HepG2 (cell line): Measurements from ENCODE around the gene PNKD. TPM values are rescaled to one million over a fixed set of nuclear protein-coding genes. Genes with fewer than 3 reads are reported as not detected.

Source experiments
- AGO2 ChIP-seq: fragments of 200-400 bp; formaldehyde crosslinking; optimal IDR thresholded peaks from 2 replicates; pipeline ENCODE3; 2017; ENCODE audit warnings: mild to moderate bottlenecking, low read depth, low read length, moderate library complexity
- ARNTL ChIP-seq: sonication (generic); formaldehyde crosslinking; IDR thresholded peaks from 2 replicates; pipeline ENCODE4 v1.4.0; 2020; ENCODE audit warnings: mild to moderate bottlenecking, missing genetic modification reagents
- BRCA1 ChIP-seq: sonication (generic); formaldehyde crosslinking; IDR thresholded peaks from 2 replicates; pipeline ENCODE4 v1.4.0; 2020; ENCODE audit warnings: missing genetic modification reagents
- ELF4 ChIP-seq: sonication (generic); formaldehyde crosslinking; IDR thresholded peaks from 2 replicates; pipeline ENCODE4 v1.5.0; 2020; ENCODE audit warnings: missing genetic modification reagents, mild to moderate bottlenecking, moderate library complexity, borderline replicate concordance
- HIVEP1 ChIP-seq: sonication (generic); formaldehyde crosslinking; IDR thresholded peaks from 2 replicates; pipeline ENCODE4 v1.4.0; 2020; ENCODE audit warnings: mild to moderate bottlenecking, missing genetic modification reagents
- HOXA9 ChIP-seq: sonication (generic); formaldehyde crosslinking; IDR thresholded peaks from 2 replicates; pipeline ENCODE4 v1.8.1; 2022; ENCODE audit warnings: missing genetic modification reagents, mild to moderate bottlenecking, moderate library complexity, borderline replicate concordance
- NFATC3 ChIP-seq: sonication (generic); formaldehyde crosslinking; IDR thresholded peaks from 2 replicates; pipeline ENCODE4 v1.5.1; 2020; ENCODE audit warnings: mild to moderate bottlenecking, missing genetic modification reagents
- ONECUT2 ChIP-seq: sonication (generic); formaldehyde crosslinking; IDR thresholded peaks from 2 replicates; pipeline ENCODE4 v1.4.0; 2020; ENCODE audit warnings: missing genetic modification reagents
- RAD21 ChIP-seq: fragments of 450-650 bp; formaldehyde crosslinking; IDR thresholded peaks from 2 replicates; pipeline ENCODE4 v1.5.0; 2020; ENCODE audit warnings: mild to moderate bottlenecking
- SALL1 ChIP-seq: sonication (generic); formaldehyde crosslinking; IDR thresholded peaks from 2 replicates; pipeline ENCODE4 v1.8.0; 2022; ENCODE audit warnings: mild to moderate bottlenecking, missing genetic modification reagents
- SMAD1 ChIP-seq: sonication (generic); formaldehyde crosslinking; IDR thresholded peaks from 2 replicates; pipeline ENCODE4 v1.4.0; 2020; ENCODE audit warnings: missing genetic modification reagents, low read depth, mild to moderate bottlenecking, borderline replicate concordance
- SNAPC2 ChIP-seq: sonication (generic); formaldehyde crosslinking; IDR thresholded peaks from 2 replicates; pipeline ENCODE4 v1.8.1; 2022; ENCODE audit warnings: mild to moderate bottlenecking, missing genetic modification reagents
- SUZ12 ChIP-seq: fragments of 150-350 bp; IDR thresholded peaks from 2 replicates; pipeline ENCODE4 v1.6.1; 2014; ENCODE audit warnings: low read depth, low read length
- TEAD3 ChIP-seq: optimal IDR thresholded peaks from 2 replicates; pipeline ENCODE3; 2016; ENCODE audit warnings: borderline replicate concordance
- TFAP4 ChIP-seq: sonication (generic); IDR thresholded peaks from 2 replicates; pipeline ENCODE4 v1.6.1; 2016; ENCODE audit warnings: low read depth, borderline replicate concordance
- ZC3H4 ChIP-seq: sonication (generic); formaldehyde crosslinking; IDR thresholded peaks from 2 replicates; pipeline ENCODE4 v1.4.0; 2020; ENCODE audit warnings: missing genetic modification reagents, borderline replicate concordance
- ZMYM3 ChIP-seq: sonication (generic); formaldehyde crosslinking; IDR thresholded peaks from 2 replicates; pipeline ENCODE4 v1.5.1; 2020; ENCODE audit warnings: mild to moderate bottlenecking, missing genetic modification reagents
- ZNF333 ChIP-seq: sonication (generic); formaldehyde crosslinking; IDR thresholded peaks from 2 replicates; pipeline ENCODE4 v1.4.0; 2020; ENCODE audit warnings: mild to moderate bottlenecking, missing genetic modification reagents, borderline replicate concordance
- ZNF362 ChIP-seq: sonication (generic); formaldehyde crosslinking; IDR thresholded peaks from 2 replicates; pipeline ENCODE4 v1.4.0; 2020; ENCODE audit warnings: missing genetic modification reagents, mild to moderate bottlenecking, borderline replicate concordance
- ZNF382 ChIP-seq: sonication (generic); formaldehyde crosslinking; IDR thresholded peaks from 2 replicates; pipeline ENCODE4 v1.5.0; 2020; ENCODE audit warnings: missing genetic modification reagents, mild to moderate bottlenecking, borderline replicate concordance
- ZNF572 ChIP-seq: sonication (generic); formaldehyde crosslinking; IDR thresholded peaks from 2 replicates; pipeline ENCODE4 v1.5.1; 2020; ENCODE audit warnings: mild to moderate bottlenecking, missing genetic modification reagents
- ZNF574 ChIP-seq: sonication (generic); formaldehyde crosslinking; IDR thresholded peaks from 2 replicates; pipeline ENCODE4 v1.4.0; 2020; ENCODE audit warnings: missing genetic modification reagents
- ZNF577 ChIP-seq: sonication (generic); formaldehyde crosslinking; IDR thresholded peaks from 2 replicates; pipeline ENCODE4 v1.4.0; 2020; ENCODE audit warnings: mild to moderate bottlenecking, low read depth, missing genetic modification reagents, borderline replicate concordance
- ZNF704 ChIP-seq: sonication (generic); formaldehyde crosslinking; IDR thresholded peaks from 2 replicates; pipeline ENCODE4 v1.8.1; 2023; ENCODE audit warnings: mild to moderate bottlenecking, inconsistent platforms, moderate library complexity, missing genetic modification reagents, borderline replicate concordance
- ZNF713 ChIP-seq: sonication (generic); formaldehyde crosslinking; IDR thresholded peaks from 2 replicates; pipeline ENCODE4 v1.4.0; 2020; ENCODE audit warnings: mild to moderate bottlenecking, missing genetic modification reagents
- ZNF768 ChIP-seq: sonication (generic); formaldehyde crosslinking; IDR thresholded peaks from 2 replicates; pipeline ENCODE4 v1.4.0; 2020; ENCODE audit warnings: missing genetic modification reagents
- ZNF775 ChIP-seq: sonication (generic); formaldehyde crosslinking; IDR thresholded peaks from 2 replicates; pipeline ENCODE4 v1.4.0; 2020; ENCODE audit warnings: missing genetic modification reagents, mild to moderate bottlenecking, moderate library complexity, borderline replicate concordance
- polyA plus RNA-seq, 8 experiments: library from polyadenylated mRNA; depleted of rRNA in 3 of 8; stranded (reverse) in 7 of 8; unstranded in 1 of 8; fragments of >200 nt; fragmentation: Illumina TruSeq in 4 of 8; extraction: Trizol in 4 of 8; gene quantifications; 2 replicates each; pipeline versions ENCODE4 v1.2.1 to v1.2.3, GENCODE V29; 2011 to 2016; ENCODE audit warnings: low read depth in 4 of 8, missing spikeins in 1 of 8, mixed read lengths in 1 of 8; ENCODE audit not compliant: insufficient read depth in 1 of 8
- total RNA-seq, 5 experiments: library from RNA; depleted of rRNA; stranded (reverse); fragments of >200 nt; fragmentation: Illumina TruSeq; extraction: Trizol; gene quantifications; 2 replicates each; pipeline ENCODE4 v1.2.3, GENCODE V29; 2016; ENCODE audit warnings: low read depth in 1 of 5

PNKD gene
- total and polyA plus RNA-seq, 2 of the 13 experiments (the other 11 are each of a cell fraction or from before 2014, with no cell fraction given): 55.9 to 80.4 TPM

- TF ChIP-seq TFAP4 (no peak), SMAD1 (CRISPR knock-in tag) (no peak), AGO2 (no peak), ZNF704 (CRISPR knock-in tag) (no peak), ZNF768 (CRISPR knock-in tag) (0 out of 2 replicates have a peak, but pooled peaks have one; percentile 18), SNAPC2 (CRISPR knock-in tag) (no peak), ZNF572 (CRISPR knock-in tag) (no peak), ZNF362 (0 out of 2 replicates have a peak, but pooled peaks have one; percentile 1), RAD21 (CRISPR knock-in tag) (no peak), BRCA1 (CRISPR knock-in tag) (no peak), ZNF713 (CRISPR knock-in tag) (no peak), ZNF574 (no peak), ONECUT2 (CRISPR knock-in tag) (no peak), NFATC3 (CRISPR knock-in tag) (no peak), ARNTL (CRISPR knock-in tag) (no peak), SUZ12 (no peak), ZNF333 (CRISPR knock-in tag) (no peak), ZNF382 (no peak), ZNF577 (CRISPR knock-in tag) (no peak), ZC3H4 (no peak), ELF4 (CRISPR knock-in tag) (no peak), HOXA9 (CRISPR knock-in tag) (no peak), SALL1 (CRISPR knock-in tag) (no peak), TEAD3 (CRISPR knock-in tag) (peak; percentile 14), HIVEP1 (CRISPR knock-in tag) (no peak), ZNF775 (CRISPR knock-in tag) (no peak), ZMYM3 (CRISPR knock-in tag) (peak; percentile 12; the same call in 1 of the 2 replicates)
These were observed 123.5 kb downstream of the PNKD start (continued) for GRCh38 chr2:218393750-218394290.
